HepG2 (cell line): ENCODE measurements around the gene ELAPOR1.

Source experiments
- AKNA ChIP-seq: sonication (generic); formaldehyde crosslinking; IDR thresholded peaks from 2 replicates; pipeline ENCODE4 v1.4.0; 2020; ENCODE audit warnings: missing genetic modification reagents, borderline replicate concordance
- ARNT ChIP-seq: fragments of 450-650 bp; IDR thresholded peaks from 2 replicates; pipeline ENCODE4 v1.6.1; 2017
- CEBPB ChIP-seq: IDR thresholded peaks from 2 replicates; pipeline ENCODE4 v1.6.1; 2011; ENCODE audit warnings: low read depth, low read length, improper control_type of control experiment, borderline replicate concordance
- CTCF ChIP-seq: sonication (generic); formaldehyde crosslinking; IDR thresholded peaks from 2 replicates; pipeline ENCODE4 v1.5.0; 2020; ENCODE audit warnings: mild to moderate bottlenecking, missing genetic modification reagents, moderate library complexity
- ETV6 ChIP-seq: sonication (generic); formaldehyde crosslinking; conservative IDR thresholded peaks from 2 replicates; pipeline ENCODE4 v1.4.0; 2020; ENCODE audit warnings: missing genetic modification reagents
- NCOA1 ChIP-seq: sonication (generic); formaldehyde crosslinking; IDR thresholded peaks from 2 replicates; pipeline ENCODE4 v1.9.0; 2021; ENCODE audit warnings: missing genetic modification reagents
- NCOA2 ChIP-seq: sonication (generic); formaldehyde crosslinking; IDR thresholded peaks from 2 replicates; pipeline ENCODE4 v1.8.0; 2022; ENCODE audit warnings: inconsistent platforms
- POLR2A ChIP-seq, 2 experiments: IDR thresholded peaks; 2 replicates each; pipeline ENCODE4 v1.6.1; 2011; ENCODE audit warnings: low read depth in 2 of 2, low read length in 2 of 2, mild to moderate bottlenecking in 1 of 2, moderate library complexity in 1 of 2; ENCODE audit not compliant: insufficient read depth in 1 of 2
- RFX1 ChIP-seq: fragments of 450-650 bp; IDR thresholded peaks from 2 replicates; pipeline ENCODE4 v1.6.1; 2017
- ZNF10 ChIP-seq: sonication (generic); formaldehyde crosslinking; IDR thresholded peaks from 2 replicates; pipeline ENCODE4 v1.4.0; 2020; ENCODE audit warnings: mild to moderate bottlenecking, low read depth, missing genetic modification reagents, borderline replicate concordance
- ZNF281 ChIP-seq: sonication (generic); formaldehyde crosslinking; IDR thresholded peaks from 2 replicates; pipeline ENCODE4 v1.4.0; 2020; ENCODE audit warnings: missing genetic modification reagents, borderline replicate concordance
- ZNF749 ChIP-seq: sonication (generic); formaldehyde crosslinking; IDR thresholded peaks from 2 replicates; pipeline ENCODE4 v1.8.0; 2022; ENCODE audit warnings: mild to moderate bottlenecking, missing genetic modification reagents, moderate library complexity, borderline replicate concordance

GRCh38 chr1:109137958-109138357 is 24.0 kb downstream of the ELAPOR1 start:
- TF ChIP-seq POLR2A (IDR thresholded peaks at IDR 0.05; ENCODE audit: insufficient read depth in 1 of 2, low read depth in 2 of 2, low read length in 2 of 2) (no peak), ZNF749 (CRISPR knock-in tag) (no peak), RFX1 (no peak), ARNT (no peak), CEBPB (no peak), AKNA (no peak), ZNF10 (CRISPR knock-in tag) (no peak), ETV6 (no peak), CTCF (CRISPR knock-in tag) (no peak), NCOA2 (CRISPR knock-in tag) (no peak), ZNF281 (no peak), NCOA1 (CRISPR knock-in tag) (no peak)
